NCI-H2029 treated with DMSO at 0.1 percent for 48 hours (cell line): ENCODE measurements around the gene OR2V2.

Experiments used
- DNase-seq: peaks from one replicate; lab custom pipeline; 2025; lab: John Stamatoyannopoulos, UW

The OR2V2 gene

DNA sequence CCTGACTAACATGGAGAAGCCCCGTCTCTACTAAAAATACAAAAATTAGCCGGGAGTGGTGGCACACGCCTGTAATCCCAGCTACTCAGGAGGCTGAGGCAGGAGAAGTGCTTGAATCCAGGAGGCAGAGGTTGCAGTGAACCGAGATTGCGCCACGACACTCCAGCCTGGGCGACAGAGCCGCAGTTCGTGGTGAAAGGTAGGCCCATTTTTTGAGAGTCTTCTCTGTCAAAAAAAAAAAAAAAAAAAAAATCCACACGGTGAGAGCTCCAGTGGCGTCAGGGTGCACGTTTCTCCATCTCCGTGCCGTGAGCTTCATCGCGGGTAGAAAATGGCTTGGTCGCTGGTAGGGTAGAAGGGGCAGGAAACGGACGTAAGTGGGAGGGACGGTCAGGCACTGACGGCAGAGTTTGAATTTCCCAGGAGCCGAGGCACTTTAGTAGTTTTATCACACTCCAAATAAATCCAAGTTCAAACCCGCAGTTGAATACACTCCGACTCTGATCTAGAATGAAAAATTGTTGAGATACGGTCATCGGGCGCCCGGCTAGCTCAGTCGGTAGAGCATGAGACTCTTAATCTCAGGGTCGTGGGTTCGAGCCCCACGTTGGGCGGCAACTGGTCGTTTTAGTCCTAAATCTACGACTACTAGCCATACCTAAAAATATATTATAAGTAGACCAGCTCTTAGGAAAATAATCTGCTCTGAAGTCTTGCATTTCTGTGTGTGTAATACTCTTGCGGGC, 60.0 kb downstream of the OR2V2 start:
- no peak for DNase-seq

- no peak for DNase-seq
Observed at GRCh38 chr5:181207960-181208253, 60.5 kb downstream of the OR2V2 start.
